Subcutaneous abdominal adipose tissue (tissue), 5 donors: Measurements from ENCODE around the gene PMEPA1.

Experiments
- H3K27ac ChIP-seq: one replicate; pipeline ENCODE4 v1.7.0; 2013; ENCODE audit warnings: low read depth, mild to moderate bottlenecking, inconsistent platforms, low read length, moderate library complexity
- H3K27me3 ChIP-seq, 5 donors: one replicate each; pipeline ENCODE4 v1.7.0; 2013; ENCODE audit warnings: low read length in 5 of 5, inconsistent platforms in 1 of 5; ENCODE audit not compliant: control insufficient read depth in 5 of 5, insufficient read depth in 4 of 5
- H3K36me3 ChIP-seq, 5 donors: one replicate each; pipeline ENCODE4 v1.7.0; 2013; ENCODE audit warnings: low read length in 5 of 5; ENCODE audit not compliant: control insufficient read depth in 5 of 5, insufficient read depth in 5 of 5
- H3K4me1 ChIP-seq, 5 donors: one replicate each; pipeline ENCODE4 v1.7.0; 2013; ENCODE audit warnings: low read length in 5 of 5, mild to moderate bottlenecking in 3 of 5, moderate library complexity in 1 of 5; ENCODE audit not compliant: control insufficient read depth in 5 of 5, insufficient read depth in 5 of 5
- H3K4me3 ChIP-seq, 5 donors: one replicate each; pipeline ENCODE4 v1.7.0; 2013; ENCODE audit warnings: low read length in 5 of 5, low read depth in 1 of 5
- H3K9ac ChIP-seq, 5 donors: one replicate each; pipeline ENCODE4 v1.7.0; 2013; ENCODE audit warnings: low read length in 5 of 5, mild to moderate bottlenecking in 4 of 5, moderate library complexity in 3 of 5
- H3K9me3 ChIP-seq, 5 donors: one replicate each; pipeline ENCODE4 v1.7.0; 2013; ENCODE audit warnings: low read length in 5 of 5; ENCODE audit not compliant: control insufficient read depth in 5 of 5
- donor health status: healthy.
- donor health status: healthy.
- donor health status: healthy.
- donor health status: healthy.
- donor health status: healthy.

The PMEPA1 gene

DNA sequence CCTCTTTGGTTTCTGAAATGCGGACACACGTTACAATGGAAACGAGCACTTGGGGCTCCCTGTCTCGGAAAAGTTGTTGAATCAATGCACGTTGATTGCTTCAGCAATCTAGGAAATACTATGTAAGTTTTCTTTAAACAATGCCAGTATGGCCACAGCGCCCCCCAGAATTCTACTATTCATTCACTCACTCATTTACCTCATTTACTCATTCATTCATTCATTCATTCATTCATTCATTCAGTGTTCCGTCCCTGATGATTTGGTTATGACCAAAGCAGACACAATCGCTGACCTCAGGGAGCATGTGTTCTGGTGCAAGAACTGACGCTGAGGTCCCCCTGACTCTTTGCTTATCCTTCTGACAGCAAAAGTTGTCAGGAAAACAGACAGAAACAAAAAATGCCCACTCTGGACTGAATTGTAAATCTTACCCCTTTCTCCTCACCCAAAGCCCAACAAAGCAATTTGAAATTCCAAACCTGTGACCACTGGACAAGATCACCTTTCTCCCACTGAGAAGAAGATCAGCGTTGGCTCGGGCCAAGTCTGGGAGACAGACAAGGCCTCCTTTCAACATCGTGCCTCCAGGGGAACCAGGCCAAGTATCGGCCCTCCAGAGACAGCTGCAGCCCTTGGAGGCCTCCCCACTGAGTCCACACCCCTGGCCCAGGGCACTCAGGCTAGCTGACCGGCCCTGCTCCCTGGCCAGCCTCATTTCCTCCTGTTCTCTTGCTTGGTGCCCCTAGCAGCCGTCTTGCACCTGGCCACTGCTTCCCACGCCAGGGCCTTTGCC, 15.0 kb upstream of the PMEPA1 start:
- H3K36me3 ChIP-seq, result no peaks in the 10 kb centered on the region
- H3K4me1 ChIP-seq, result peaks cover 0 to 25% (median 12%) of the 10 kb centered on the region in 5 donors
- H3K27me3 ChIP-seq, result no peaks in the 10 kb centered on the region
- no peaks in the 10 kb centered on the region for H3K9me3 ChIP-seq
- H3K4me3 ChIP-seq, result no peak overlapping the region
- peak overlapping the region; percentile 15 for H3K27ac ChIP-seq
- H3K9ac ChIP-seq, result no peak overlapping the region

DNA sequence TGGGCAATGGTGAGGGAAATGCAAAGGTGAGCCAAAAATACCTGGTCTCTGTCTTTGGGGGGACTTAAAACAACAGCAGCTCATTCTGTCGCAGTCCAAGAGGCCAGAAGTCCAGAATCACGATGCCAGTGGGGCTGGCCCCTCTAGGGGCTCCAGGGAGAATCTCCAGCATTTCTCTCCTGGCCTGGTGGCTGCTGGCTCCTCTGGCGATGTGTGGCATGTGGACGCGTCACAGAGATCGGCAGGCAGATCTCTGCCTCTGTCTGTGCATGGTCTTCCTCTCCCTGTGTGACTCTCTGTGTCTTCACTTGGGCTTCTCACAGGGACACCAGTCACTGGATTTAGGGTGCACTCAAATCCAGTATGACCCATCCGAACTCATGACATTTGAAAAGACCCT, 14.0 kb upstream of the PMEPA1 start:
- no peak overlapping the region for H3K9ac ChIP-seq
- H3K9me3 ChIP-seq, result no peaks in the 10 kb centered on the region

DNA sequence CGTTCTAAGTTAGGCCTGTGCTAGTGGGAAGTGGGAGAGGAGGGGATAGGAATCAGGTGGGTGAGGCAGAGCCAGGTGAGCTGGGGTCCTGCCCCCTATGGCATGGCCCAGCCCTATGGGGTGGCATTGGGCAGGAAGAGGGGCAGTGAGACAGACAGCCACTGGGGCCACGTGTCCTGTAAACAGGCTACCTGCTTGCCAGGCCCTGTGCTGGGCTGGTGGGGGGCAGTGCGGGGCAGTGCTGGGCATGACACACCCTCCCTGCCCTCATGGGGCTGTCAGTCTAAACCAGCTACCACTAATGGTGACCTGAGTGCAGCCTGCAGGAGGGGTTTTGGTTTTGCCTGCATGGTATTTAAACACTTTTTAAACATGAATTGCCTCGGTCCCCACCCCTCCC, 10.1 kb upstream of the PMEPA1 start:
- Histone ChIP-seq H3K27ac (no peak overlapping the region), H3K9me3 (no peaks in the 10 kb centered on the region), H3K27me3 (no peaks in the 10 kb centered on the region), H3K4me3 (no peak overlapping the region), H3K9ac (no peak overlapping the region), H3K4me1 (peaks cover 0 to 34% (median 20%) of the 10 kb centered on the region in 5 donors), H3K36me3 (no peaks in the 10 kb centered on the region)

More for the DNA sequence above, 14.0 kb upstream of the PMEPA1 start:
- H3K27me3 ChIP-seq, result no peaks in the 10 kb centered on the region
- H3K27ac ChIP-seq, result no peak overlapping the region
- H3K4me3 ChIP-seq, result no peak overlapping the region
- no peaks in the 10 kb centered on the region for H3K36me3 ChIP-seq
- H3K4me1 ChIP-seq, result peaks cover 0 to 33% (median 21%) of the 10 kb centered on the region in 5 donors

DNA sequence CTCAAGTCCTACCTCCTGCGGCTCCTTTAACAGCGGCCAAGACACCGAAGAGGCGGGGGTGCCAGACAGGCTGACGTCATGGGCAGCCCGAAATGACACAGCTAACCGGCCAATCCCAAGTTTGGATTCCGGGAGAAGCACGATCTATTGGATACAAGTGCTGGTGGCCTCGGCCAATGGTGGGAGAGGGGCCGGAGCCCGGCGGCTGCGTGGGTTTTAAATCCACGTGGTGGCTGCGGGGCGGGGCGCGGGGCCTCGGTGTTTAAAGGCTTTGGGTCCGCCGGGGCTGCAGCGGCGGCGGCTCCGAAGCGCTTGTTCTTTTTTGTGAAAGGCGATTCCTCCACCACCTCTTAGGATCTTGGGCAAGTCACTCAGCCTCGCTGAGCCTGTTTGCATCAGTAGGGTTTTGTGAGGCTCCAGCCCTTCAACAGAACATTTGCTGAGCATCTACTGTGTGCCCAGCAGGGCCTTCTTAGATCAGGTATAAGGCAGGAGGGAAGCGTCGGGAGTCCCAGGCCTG, 8.7 kb upstream of the PMEPA1 start:
- Histone ChIP-seq H3K9ac (peak overlapping the region in 3 of 5 donors; percentile 21 to 65 (median 21)), H3K36me3 (no peaks in the 10 kb centered on the region), H3K9me3 (no peaks in the 10 kb centered on the region), H3K4me3 (peak overlapping the region; percentile 46 to 74 (median 58)), H3K27me3 (no peaks in the 10 kb centered on the region), H3K27ac (no peak overlapping the region), H3K4me1 (peaks cover 0 to 38% (median 27%) of the 10 kb centered on the region in 5 donors)

DNA sequence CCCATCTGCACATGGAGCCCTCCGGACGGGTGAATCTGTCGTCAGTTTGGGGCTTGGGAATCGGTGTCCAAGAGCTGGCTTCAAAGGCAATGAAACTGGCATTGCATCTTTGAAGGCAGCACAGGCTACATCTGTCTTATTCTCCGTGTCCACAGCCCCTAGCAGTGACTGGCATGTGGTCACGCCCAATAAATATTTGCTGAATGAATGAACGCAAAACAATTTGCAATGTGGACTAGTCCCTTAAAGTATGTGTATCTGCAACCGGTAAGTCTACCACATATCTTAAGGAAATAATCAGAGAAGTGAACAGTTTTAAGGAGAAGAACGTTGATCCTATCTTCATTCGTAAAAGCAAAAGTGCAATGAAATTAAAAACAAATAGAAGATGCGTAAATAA, 8.0 kb upstream of the PMEPA1 start:
- peak overlapping the region in 2 of 5 donors; percentile 15 to 53 for H3K9ac ChIP-seq
- H3K27me3 ChIP-seq, result no peaks in the 10 kb centered on the region
- no peaks in the 10 kb centered on the region for H3K9me3 ChIP-seq
- peaks cover 3 to 44% (median 34%) of the 10 kb centered on the region in 5 donors for H3K4me1 ChIP-seq
- H3K4me3 ChIP-seq, result no peak overlapping the region
- no peaks in the 10 kb centered on the region for H3K36me3 ChIP-seq
- peak overlapping the region; percentile 55 for H3K27ac ChIP-seq

DNA sequence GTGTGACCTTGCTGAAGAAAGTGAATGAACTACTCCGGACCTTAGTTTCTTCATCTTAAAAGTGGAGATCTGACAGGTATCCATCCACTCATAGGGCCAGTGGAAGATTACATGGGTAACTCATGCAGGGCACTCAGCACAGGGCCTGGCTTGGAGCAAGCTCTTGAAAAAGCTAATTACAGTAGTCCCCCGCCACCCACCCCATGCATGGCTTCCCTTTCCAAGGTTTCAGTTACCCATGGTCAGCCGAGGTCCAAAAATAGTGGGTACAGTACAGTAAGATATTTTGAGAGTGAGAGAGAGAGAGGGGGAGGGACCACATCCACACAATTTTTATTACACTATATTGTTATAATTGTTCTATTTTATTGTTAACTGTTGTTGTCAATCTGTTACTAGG, 7.1 kb upstream of the PMEPA1 start:
- Histone ChIP-seq H3K36me3 (no peaks in the 10 kb centered on the region), H3K27me3 (no peaks in the 10 kb centered on the region), H3K27ac (peak overlapping the region; percentile 55), H3K9ac (no peak overlapping the region), H3K4me3 (no peak overlapping the region), H3K4me1 (peaks cover 3 to 52% (median 42%) of the 10 kb centered on the region in 5 donors), H3K9me3 (no peaks in the 10 kb centered on the region)

DNA sequence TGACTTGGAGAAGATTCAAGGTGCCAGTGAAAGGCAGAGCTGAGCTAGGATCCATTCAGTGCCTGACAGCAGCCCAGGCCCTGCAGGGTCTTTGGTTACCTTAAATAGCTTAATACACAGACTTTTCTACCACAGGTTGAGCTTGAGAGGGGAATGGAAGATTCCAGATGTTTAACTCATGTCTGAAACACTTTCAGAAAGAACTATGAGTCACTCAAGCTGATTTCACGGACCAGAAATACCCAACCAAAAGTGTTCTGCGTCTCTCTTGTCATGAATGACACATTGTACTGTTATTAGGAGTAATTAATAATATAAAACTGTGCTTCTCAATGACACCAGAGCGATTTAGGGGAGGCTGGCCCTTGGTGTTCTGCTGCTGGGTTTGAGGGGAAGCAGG, 6.4 kb upstream of the PMEPA1 start:
- H3K36me3 ChIP-seq, result no peaks in the 10 kb centered on the region
- H3K4me1 ChIP-seq, result peaks cover 5 to 59% (median 49%) of the 10 kb centered on the region in 5 donors
- peak overlapping the region; percentile 1 for H3K27ac ChIP-seq
- H3K27me3 ChIP-seq, result no peaks in the 10 kb centered on the region
- H3K9me3 ChIP-seq, result no peaks in the 10 kb centered on the region
- no peak overlapping the region for H3K9ac ChIP-seq
- H3K4me3 ChIP-seq, result no peak overlapping the region

DNA sequence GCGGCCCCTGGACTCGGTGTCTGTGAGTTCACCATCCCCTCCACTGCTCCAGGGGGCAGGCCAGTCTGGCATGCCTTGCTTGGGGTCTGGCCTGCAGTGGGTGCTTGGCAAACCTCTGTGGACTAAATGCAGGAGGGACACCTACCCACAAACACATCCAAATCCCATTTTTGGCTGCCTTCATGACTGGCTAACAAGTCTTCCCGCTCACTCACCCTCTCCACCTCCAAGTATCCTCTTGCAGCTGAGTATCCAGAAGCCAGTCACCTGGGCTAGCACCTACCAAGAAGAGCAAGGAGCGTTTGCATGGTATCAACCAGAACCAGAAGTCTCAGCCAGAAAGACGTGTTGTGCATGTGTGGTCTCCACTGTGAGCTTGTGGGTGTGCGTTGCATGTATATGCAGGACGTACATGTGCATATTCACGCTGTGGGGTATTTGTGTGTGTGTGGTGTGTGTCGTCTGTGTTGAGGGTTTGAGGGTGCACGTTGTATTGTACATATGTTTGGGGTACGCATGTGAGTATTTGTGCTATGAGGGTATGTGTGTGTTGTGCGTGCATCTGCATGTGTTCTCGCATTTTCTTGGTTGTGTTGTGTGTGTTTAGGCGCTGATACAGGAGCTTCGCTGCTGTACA, 5.6 kb upstream of the PMEPA1 start:
- Histone ChIP-seq H3K9ac (peak overlapping the region in 1 of 5 donors; percentile 7), H3K4me1 (peaks cover 9 to 68% (median 56%) of the 10 kb centered on the region in 5 donors), H3K36me3 (no peaks in the 10 kb centered on the region), H3K27ac (peak overlapping the region; percentile 95), H3K4me3 (no peak overlapping the region), H3K9me3 (no peaks in the 10 kb centered on the region), H3K27me3 (no peaks in the 10 kb centered on the region)

DNA sequence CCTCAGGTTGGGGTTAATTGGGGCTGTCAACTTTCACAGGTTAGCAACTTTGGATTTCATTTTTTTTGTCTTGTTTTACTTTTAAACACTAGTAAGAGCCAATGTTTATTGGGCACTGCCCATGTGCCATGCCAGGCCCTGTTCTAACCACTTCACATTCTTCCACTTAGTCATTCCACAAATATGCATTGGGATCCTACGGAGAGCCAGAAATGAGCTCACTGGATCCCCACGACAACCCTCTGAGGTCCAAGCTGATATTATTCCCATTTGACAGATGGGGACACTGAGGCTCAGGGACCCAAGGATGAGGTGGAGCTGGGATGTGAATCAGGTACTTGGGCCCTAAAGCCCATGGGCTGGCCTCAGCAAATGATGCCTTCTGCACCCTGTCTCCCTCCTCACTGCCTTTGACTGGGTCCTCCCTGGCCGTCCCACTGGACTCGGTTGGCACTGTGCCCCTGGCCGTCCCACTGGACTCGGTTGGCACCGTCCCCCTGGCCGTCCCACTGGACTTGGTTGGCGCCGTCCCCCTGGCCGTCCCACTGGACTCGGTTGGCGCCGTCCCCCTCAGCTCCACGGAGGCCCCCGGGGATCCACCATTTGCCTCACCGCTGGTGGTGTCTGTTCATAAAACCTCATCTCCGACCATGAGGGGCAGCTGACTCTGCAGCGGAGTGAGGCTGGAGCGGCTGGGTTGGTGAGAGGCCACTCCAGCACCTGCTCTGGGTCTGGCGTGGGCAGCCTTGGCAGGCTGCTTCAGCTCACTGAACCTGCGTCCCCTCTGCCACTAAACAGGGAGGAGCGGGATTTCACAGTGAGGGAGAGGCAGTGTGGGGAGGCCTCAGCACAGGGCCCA, 4.8 kb upstream of the PMEPA1 start:
- Histone ChIP-seq H3K36me3 (no peaks in the 10 kb centered on the region), H3K27ac (peak overlapping the region; percentile 95), H3K4me1 (peaks cover 9 to 66% (median 52%) of the 10 kb centered on the region in 5 donors), H3K27me3 (no peaks in the 10 kb centered on the region), H3K9ac (peak overlapping the region in 3 of 5 donors; percentile 52 to 72 (median 64)), H3K9me3 (no peaks in the 10 kb centered on the region), H3K4me3 (no peak overlapping the region)
